Hypothalamus (tissue), 51 donors: ENCODE results near the gene TTC39B.
"Not testable (repeated sequence)": the region's sequence is repeated elsewhere in the genome, so short reads cannot be mapped to it uniquely, and the experiment has no call there.

Experiments used
- DNase-seq, 51 donors: peaks; one replicate each; lab custom pipeline; 2025; lab: John Stamatoyannopoulos, UW

The TTC39B gene

DNA sequence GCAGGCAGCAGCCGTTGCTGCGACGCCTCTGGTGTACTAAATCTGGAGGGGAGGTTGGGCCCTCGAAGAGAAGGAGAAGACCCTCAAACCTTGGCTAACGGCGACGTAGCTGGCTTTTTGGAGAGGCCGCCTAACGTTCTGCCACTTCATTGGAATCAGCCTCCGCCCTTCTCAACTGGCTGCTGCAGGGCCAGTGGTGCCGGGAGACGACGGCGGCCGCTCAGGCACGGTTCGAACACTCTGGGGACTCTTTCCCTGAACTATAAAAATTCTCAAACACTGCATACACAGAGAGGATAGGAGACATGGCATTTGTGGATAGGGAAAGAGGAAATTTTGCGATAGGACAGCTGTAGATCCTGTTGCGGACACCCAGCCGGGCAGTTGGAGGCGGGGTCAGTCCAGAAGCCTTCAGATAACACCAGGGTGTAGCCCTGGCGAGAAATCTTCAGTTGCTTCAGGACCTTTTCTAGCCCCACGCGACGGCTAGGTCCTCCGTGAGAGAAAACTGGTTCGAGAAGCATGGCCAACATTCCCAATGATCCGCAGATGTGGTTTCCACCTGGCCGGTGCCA lies 74.2 kb downstream of the TTC39B start:
- DNase-seq, result not testable (repeated sequence)

DNA sequence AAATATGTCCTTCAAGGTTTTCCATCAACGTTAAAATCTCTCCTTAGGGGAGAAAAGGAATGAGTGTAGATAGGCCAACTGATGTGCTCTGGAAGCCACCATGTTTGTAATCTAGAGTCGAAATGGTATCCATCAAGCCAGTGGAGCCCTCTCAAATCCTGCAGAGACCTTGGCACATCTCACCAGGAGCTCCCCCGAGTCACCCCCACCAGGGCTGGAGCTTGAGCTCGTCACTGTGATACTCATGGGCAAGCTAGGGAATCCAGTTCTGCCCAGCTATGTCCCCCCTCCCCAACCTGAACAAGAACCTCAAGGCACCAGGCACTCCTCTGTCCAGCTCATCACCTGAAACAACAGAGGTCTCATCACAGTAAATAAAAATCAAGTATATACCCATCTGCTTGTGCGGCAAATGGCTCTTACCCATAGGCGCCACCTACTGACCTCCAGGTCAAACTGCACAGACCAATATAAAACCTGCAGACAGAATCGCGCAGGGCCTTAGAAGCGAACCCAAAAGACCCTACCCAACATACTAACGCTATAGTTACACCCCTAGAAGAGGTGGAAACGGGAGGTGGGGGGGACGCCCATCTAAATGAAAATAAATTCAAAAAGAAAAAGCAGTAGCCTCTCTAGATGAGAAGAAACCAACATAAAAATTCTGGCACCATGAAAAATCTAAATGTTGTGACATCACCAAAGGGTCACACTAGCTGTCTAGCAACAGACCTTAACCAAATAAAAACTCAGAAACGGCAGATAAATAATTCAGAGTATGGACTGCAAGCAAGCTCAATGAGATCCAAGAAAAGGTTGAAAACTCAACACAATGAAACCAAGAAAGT lies 75.0 kb downstream of the TTC39B start:
- DNase-seq, result no peak

DNA sequence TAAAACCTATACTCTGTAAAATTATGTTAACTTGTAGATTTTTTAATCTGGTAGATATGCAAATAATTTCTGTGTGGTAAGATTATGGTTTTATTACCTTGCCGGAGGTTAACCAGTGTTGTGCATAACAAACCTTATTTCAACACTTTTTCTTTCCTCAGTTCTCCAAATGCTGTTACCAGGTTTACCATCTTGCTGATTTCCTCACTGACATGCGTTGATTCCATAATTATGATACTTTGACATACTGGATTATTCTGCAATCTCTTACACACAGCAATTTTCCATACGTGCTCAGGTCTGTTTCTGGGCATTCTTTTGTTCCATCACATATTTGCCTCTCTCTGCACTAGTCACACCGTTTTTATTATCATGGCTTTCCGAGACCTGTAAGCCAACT lies 77.6 kb downstream of the TTC39B start:
- DNase-seq, result no peak

DNA sequence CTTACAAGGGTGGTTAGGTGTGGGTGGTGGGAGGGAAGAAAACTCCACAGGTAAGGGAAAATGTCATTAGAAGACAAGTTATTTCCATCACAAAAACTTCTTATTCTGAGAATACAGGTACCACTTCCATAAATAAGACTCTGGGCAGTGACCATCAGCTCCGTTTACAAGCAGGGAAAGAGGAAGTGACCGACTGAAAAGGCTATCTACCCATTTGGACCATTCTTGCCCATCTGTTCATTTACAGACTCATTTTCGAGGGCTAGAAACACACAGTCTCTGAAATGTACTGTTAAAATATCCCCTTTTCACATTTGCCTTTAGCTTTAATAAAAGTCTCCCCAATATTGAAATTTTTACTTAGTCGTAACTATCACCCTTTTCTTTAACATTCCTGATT lies 79.5 kb downstream of the TTC39B start:
- DNase-seq, result no peak

DNA sequence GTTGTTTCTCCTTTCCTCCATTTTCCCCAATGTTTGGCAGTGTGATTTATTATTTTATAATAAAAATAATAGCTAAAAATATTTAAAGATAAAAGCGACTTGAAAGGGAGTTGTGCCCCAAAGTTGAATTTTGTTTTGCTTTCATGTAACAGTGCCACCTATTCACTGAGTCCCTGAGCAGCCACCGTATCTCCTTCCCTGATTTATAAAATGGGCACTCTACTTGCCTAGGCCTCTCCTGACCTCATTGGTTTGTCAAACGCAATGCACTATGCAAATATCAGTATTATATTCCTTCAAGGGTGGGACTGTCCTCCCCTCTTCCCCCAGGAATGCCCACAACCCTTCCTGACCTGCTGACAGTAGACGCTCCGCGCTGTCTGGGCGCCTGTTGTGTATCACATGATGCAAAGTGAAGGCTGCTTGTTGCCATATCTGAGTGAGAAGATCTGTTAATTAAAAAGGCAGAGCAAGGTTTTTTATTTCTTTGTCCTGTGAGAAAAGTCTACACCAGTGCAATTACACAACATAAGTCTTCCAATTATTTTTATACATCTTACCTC lies 81.4 kb downstream of the TTC39B start:
- DNase-seq, result no peak

DNA sequence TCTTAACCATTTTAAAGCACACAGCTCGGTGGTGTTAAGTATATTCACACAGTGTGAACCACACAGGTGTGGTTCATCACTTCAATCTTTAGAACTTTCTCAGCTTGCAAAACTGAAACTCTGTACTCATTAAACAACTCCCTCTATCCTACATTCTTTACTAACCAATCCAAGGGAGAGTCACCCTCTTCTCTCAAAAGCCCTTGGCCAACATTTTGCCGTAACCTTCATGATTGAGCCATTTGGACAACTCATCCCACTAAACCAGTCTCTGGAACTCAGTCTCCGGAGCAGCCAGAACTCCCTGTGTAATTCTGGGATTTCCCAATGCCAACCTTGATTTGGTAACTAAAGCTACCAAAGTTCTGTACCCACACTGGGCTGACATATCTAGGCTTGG lies 84.7 kb downstream of the TTC39B start:
- DNase-seq, result no peak

DNA sequence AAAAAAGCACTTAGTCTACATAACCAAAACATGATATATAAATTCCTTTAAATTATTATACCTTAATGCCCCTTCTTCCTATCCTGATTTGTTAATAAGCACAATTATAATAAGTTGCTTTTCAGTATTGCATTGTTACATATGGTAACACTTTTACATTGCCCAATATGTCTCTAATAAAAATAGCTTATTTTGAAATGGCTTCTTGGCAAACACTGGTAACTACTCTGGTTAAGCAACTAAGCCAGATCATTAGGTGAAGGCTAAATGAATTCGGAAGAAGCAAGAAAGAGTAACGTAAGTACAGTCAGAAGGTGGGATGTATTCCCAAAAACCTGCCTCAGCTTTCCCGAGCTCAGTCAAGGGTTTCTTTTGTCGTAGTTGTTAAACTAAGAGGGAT lies 85.3 kb downstream of the TTC39B start:
- no peak for DNase-seq

DNA sequence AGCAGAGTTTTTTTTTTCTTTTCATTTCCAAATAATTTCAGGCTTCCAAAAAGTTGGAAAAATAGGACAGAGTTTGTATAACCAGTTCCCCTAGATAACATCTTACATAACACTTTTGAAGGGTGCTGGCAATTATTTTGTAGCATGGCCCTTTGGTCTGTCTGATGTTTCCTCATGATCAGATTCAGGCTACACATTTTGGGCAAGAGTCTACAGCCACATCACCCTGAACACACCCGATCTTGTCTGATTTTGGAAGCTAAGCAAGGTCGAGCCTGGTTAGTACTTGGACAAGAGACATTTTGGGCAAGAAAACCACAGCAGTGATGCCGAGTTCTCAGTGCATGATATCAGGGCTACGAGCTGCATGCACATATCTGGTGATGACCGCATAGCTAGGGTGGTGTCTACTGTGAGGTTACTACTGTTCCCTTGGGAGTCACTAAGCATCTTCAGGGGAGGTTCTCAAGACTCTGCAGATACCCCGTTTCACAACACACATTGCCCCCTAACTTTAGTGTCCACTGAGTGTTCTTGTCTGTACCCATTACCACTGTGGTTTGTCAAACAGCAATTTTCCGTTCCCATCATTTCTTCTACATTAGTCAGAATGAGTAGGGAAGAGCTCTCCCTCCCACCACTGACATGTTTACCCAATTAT lies 86.2 kb downstream of the TTC39B start:
- DNase-seq, result no peak

DNA sequence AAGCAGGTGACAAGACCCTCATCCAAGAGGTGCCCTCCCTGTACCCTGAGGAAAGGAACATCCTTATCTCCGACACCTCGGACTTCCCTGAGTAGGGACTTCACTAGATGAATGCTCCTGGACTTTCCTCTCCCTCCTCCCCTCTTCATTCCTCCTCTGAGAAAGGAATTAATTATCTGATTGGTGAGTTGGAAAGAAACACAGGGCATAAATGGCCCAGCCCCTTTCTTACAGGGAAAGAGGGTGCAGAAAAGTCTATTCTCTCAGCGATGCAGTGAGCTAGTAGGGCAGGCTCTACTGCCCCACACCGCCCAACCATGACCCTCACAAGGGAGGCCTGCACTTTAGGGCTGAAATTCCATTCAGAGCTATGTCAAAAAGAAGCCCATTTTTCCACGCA lies 87.5 kb downstream of the TTC39B start:
- no peak for DNase-seq

DNA sequence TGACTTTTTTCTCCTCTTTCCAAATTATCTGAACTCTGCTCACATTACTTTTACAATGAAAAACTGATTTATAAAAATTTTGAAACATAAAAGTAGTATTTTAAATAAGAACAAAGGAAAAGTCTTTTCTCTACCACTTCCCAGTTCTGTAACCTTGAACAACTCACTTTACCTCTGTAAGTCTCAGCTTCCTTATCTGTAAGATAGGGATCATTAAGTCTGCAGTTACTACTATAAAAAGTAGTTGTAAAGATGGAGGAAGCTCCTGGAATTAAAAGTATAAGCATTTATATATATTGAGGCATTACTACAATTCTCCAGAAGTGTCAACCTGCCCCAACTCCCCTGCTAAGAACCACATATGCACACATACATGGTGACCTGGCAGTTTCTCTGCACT lies 88.0 kb downstream of the TTC39B start:
- no peak for DNase-seq

DNA sequence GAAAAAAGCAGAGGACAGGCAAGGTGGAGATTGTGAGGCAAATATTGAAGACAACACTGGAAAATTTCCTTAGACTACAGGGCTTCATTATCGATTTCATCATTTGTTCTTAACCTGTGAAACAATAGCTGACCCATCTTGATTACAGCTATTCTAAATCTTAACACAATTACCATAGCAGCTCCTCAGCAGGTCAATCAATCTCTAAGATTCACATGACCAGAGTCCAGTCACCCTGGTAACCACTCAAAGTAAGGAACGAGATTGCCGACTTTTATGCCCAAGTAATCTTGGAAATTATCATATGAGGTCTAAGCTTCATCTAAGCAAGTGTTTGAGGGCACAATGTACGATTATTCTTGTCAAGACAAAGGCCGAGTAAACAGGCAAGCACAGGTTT lies 93.8 kb downstream of the TTC39B start:
- no peak for DNase-seq

DNA sequence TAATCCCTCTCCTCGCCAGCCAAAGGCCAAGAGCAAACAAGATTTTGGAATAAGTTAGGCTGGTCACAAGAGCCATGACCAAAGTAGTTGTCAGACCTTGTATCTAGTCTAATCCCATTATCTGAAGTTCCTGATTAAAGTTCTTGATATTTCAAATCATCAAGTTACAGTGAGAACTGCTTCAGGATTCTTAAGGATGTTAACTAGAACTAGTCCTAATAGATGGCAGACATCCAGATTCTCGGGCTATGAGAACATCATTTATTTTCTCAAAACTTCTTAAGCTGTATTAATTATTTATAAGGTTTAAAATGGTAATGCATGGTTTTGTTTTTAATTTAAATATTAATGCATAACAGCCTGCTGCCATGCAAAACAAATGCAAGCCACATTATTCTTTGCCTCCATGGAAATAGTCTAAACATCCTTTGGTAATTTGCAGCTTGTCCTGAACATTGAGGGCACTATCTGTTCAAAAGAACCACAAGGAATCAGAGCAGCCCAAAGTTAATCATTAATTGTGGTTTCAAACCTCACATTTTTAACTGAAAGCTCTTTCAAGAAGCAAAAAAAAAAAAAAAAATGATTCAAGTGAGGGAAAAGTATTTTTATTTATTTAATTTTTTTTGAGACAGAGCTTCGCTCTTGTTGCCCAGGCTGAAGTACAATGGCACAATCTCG lies 95.1 kb downstream of the TTC39B start:
- DNase-seq, result no peak

DNA sequence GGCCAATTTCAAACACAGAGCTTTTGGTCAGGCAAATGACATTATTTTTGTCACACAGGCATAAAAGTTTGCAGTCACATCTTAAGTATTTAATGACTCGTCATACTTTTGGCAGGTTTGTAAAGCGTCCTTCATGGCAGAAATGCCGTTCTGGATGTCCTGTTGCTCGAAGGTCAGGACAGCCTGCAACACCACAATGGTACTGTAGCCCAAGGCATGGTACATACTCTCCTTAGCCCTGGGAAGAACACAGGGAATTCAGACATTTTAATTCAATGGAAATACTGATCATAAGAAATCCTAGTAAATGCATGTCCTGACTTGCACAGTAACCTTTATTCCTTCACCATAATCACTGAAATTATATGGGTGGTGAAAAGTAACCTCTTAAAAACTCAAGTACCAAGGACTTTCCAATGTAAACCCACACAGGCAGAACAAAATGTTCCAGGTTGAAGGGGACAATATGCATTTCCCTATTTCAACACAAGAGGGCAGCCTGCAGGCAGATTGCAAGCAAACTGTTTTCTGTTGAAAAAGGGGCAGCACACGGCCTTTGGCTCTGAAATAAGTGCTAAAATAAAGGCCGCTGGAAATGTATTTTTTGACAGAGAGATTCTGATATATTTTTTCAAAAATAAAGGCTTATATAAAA lies 95.7 kb downstream of the TTC39B start:
- peak in 30 of 51 donors; percentile 1 to 85 (median 29) for DNase-seq

DNA sequence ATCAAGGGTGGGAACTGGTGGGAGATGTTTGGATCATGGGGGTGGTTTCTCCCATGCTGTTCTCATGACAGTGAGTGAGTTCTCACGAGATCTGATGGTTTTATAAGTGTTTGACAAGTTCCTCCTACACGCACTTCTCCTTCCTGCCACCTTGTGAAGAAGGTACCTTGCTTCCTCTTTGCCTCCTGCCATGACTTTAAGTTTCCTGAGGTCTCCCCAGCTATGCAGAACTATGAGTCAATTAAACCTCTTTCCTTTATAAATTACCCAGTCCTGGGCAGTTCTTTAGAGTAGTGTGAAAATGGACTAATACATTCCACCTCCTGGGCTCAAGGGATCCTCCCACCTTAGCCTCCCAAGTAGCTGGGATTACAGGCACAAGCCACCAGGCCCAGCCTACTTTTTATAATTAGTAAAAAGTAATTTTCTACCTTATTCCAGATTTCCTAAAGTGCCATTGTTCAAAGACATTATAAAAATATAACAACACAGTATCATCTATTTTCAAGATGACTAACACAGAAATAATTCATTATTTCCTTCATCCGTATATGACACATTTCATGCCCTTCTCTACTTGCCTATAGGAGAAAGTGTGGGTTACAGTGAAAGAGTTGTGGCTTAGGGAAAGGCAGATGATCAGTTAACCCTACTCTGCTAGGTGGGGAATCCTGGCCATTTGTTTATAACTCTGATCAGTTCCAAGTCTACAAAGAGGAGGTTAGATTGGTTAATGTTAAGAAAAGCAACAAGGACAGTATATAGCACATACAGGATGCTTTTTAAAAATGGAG lies 99.9 kb downstream of the TTC39B start:
- DNase-seq, result no peak

DNA sequence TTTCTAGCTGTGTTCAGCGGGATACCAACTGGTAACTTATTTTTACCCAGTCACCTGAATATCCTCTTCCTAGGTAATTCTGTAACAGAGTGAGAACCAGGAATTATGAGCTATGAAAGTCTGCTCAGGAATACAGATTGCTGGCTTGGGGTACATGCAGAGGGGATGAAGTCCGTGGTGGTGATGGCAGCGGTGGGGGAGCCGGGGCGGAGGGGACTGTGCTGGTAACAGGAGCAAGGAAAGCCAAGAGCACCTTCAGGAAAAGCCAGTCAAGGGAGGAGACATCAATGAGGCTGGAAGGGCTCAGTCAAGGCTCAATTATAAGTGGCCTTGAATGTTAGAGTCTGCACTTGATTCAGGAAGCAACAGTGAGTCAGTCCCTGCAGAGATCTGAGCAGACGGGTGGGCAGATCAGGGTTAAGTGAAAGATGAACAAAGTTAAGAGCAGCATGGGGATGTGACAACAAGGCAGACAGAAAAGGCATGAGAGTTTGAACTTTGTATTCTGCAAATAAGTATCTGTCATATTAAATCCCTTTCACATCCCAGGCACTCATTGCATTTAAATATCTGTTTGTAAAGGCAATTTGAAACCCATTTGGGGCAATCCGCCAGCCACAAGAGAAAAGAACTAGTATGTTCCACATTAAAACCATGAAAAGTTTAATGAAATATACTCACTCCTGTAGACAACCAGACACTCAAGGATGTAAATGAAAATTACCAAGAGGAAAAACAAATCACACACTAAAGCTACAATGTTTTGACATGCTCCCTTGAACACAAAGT lies 101.2 kb downstream of the TTC39B start:
- DNase-seq, result no peak

DNA sequence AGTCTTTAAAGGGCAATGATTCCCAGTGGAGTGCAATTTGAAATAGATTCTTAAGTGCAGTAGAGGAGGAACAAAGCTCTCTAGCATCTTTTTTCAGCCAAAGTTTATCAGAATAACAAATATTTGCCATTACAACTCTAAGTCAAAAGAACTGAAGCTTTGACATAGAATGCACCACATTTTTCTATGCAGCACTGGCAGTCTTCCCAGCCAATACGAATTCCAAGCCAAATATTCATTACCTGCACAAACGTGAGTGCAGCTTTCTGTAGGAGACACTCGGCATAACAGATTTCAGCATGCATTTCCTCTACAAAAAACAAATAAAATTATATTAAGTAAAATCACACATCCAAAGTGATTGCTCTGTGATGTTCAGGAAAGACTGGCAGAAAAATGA lies 103.4 kb downstream of the TTC39B start:
- no peak for DNase-seq

DNA sequence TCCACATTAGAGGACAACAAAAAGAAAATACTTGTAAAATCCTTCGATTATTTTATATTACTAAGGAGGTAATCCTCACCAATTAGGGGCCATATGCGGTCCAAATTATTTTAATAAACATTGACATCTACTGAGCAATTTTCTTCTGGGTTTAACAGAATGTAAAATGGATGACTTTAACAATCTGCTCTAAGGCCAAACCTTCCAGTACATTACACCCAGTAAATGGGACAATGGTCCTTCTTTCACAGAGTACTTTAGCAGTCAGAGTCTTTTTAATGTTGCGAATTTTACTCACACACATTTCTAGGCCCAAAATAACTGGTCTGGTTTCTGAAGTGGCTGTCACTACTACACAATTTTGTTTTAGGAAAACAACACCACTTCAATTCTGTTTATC lies 106.9 kb downstream of the TTC39B start:
- no peak for DNase-seq

DNA sequence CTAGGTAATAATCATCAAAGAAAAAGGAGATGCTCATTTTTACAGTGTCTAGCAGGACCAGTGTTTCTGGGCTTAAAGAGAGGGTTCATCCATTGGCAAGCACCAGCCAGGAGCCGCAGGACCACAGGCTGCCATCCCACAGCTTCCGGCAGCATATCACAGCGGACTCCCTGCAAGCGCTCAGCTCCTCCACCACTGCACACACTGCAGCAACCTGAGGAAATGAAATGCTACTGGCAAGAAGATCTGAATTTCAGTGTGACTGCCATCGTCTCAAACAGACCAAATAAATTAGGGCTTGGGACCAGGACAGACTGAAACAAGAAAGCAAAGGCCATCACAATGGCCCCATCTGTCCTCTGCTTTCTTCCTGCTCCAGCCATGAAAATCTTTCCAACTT lies 114.2 kb downstream of the TTC39B start:
- no peak for DNase-seq

DNA sequence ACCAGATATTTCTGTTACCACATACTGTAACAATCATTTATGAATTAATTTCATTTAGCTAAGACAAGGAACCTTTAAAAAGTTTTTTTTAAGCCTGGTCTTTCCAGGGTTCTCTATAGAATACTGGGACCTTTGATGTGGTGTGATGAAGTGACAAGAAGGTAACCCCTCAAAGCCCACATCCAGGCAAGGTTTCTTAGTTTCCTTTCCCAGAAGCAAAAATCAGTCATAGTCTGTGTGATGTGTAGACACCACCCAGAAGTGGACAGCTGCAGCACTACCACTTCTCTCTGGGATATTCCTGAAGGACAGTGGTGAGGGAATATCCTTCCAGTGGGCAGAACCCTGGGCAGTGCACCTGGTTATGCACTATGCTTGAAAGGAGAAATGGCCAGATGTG lies 115.6 kb downstream of the TTC39B start:
- no peak for DNase-seq
